ENCODE measurements around the gene DCTPP1. TPM values are rescaled to one million over a fixed set of nuclear protein-coding genes. Genes with fewer than 3 reads are reported as not detected.

DCTPP1 gene
- total and polyA plus RNA-seq, 2 of the 13 experiments (the other 11 are each of a cell fraction or from before 2014, with no cell fraction given): 54.8 to 74.4 TPM

DNA sequence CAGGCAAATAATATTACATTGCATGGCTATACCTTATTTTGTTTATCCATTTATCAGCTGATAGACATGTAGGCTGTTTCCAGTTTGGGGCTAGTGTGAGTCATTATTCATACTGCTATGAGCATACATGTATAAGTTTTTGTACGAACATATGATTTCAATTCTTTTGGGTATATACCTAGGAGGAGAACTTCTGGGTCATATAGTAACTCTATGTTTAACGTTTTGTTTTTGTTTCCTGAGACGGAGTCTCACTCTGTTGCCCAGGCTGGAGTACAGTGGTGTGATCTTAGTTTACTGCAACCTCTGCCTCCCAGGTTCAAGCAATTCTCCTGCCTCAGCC lies 40.3 kb upstream of the DCTPP1 start:
- H3K27me3 ChIP-seq (ENCODE audit: control insufficient read depth in 1 of 2, insufficient read depth in 2 of 2, low read length in 2 of 2): peaks cover 2 to 16% of the 10 kb centered on the region in 2 experiments; a peak in 2 of 5 replicates
- H3K4me1 ChIP-seq (ENCODE audit: insufficient read depth, low read length): peaks cover 43% of the 10 kb centered on the region
- no peak overlapping the region for H3K4me3 ChIP-seq (replicated peaks in 1 of 3; ENCODE audit: insufficient read depth in 1 of 3, low read depth in 2 of 3, low read length in 3 of 3)
- intact Hi-C loops (cut with micrococcal nuclease; ENCODE audit: unreplicated experiment) (no loop called here), in situ Hi-C loops (cut with HindIII; ENCODE audit: extremely low pct_ligation_motif_present, low pct_unique_long_range_greater_than_20kb) (no loop called here)
- H3K9me3 ChIP-seq (ENCODE audit: low read length): no peaks in the 10 kb centered on the region
- 49% methylated on average over 3 of the region's 3 CpGs for WGBS (ENCODE audit: low lambda C conversion rate)
- no TSS peak for BruUV-seq (replicated peaks)
- no peak for ATAC-seq
- ChIA-PET POLR2A (no interaction called here), CTCF (ENCODE audit: low intra/inter-chr PET ratio, low total read pairs) (no interaction called here)
- no peaks in the 10 kb centered on the region for H3K36me3 ChIP-seq (replicated peaks in 1 of 2; ENCODE audit: control insufficient read depth in 1 of 2, insufficient read depth in 2 of 2, low read length in 2 of 2)
- no peak overlapping the region for H3K4me2 ChIP-seq (ENCODE audit: low read depth, low read length)
- no peak for DNase-seq (ENCODE audit: low spot score)
- H3K9ac ChIP-seq (ENCODE audit: insufficient read depth, low read depth, low read length): no peak overlapping the region
- FAIRE-seq: no peak
- H3K79me2 ChIP-seq (ENCODE audit: insufficient read depth, low read length): no peaks in the 10 kb centered on the region
- H2AFZ ChIP-seq (ENCODE audit: low read length): no peak overlapping the region
- no peak overlapping the region for H3K27ac ChIP-seq (ENCODE audit: extremely low read length, insufficient read depth, low read length)
- no peaks in the 10 kb centered on the region for H4K20me1 ChIP-seq (ENCODE audit: insufficient read depth, low read length)
- no peak for TF ChIP-seq TEAD3 (CRISPR knock-in tag; optimal IDR thresholded peaks at IDR 0.05; ENCODE audit: borderline replicate concordance)
- TF ChIP-seq ZBTB2 (CRISPR knock-in tag; IDR thresholded peaks at IDR 0.05; ENCODE audit: low read depth): no peak
- no peak for TF ChIP-seq ZFP36 (IDR thresholded peaks at IDR 0.05; ENCODE audit: borderline replicate concordance, low read depth, low read length, partially characterized antibody)
- no peak for TF ChIP-seq HNRNPL (IDR thresholded peaks at IDR 0.05; ENCODE audit: low read depth, low read length)
- TF ChIP-seq ZNF772 (CRISPR knock-in tag; IDR thresholded peaks at IDR 0.05): no peak
- TF ChIP-seq ZNF768 (CRISPR knock-in tag; IDR thresholded peaks at IDR 0.05): no peak
- no peak for TF ChIP-seq KDM2A (CRISPR knock-in tag; IDR thresholded peaks at IDR 0.05; ENCODE audit: borderline replicate concordance, low read depth)
- no peak for TF ChIP-seq ZFP1 (CRISPR knock-in tag; IDR thresholded peaks at IDR 0.05)
- no peak for TF ChIP-seq HHEX (CRISPR knock-in tag; IDR thresholded peaks at IDR 0.05)
- no peak for TF ChIP-seq ZNF142 (CRISPR knock-in tag; IDR thresholded peaks at IDR 0.05)
- no peak for TF ChIP-seq FOXK2 (IDR thresholded peaks at IDR 0.05)
- TF ChIP-seq ZFP37 (CRISPR knock-in tag; IDR thresholded peaks at IDR 0.05; ENCODE audit: borderline replicate concordance): no peak
- TF ChIP-seq, protein P1, sequence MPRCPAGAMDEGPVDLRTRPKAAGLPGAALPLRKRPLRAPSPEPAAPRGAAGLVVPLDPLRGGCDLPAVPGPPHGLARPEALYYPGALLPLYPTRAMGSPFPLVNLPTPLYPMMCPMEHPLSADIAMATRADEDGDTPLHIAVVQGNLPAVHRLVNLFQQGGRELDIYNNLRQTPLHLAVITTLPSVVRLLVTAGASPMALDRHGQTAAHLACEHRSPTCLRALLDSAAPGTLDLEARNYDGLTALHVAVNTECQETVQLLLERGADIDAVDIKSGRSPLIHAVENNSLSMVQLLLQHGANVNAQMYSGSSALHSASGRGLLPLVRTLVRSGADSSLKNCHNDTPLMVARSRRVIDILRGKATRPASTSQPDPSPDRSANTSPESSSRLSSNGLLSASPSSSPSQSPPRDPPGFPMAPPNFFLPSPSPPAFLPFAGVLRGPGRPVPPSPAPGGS (CRISPR knock-in tag; IDR thresholded peaks at IDR 0.05): no peak
- TF ChIP-seq GZF1 (CRISPR knock-in tag; IDR thresholded peaks at IDR 0.05): no peak
- no peak for TF ChIP-seq ZNF790 (CRISPR knock-in tag; IDR thresholded peaks at IDR 0.05; ENCODE audit: borderline replicate concordance)
- TF ChIP-seq SNRNP70 (IDR thresholded peaks at IDR 0.05; ENCODE audit: low read depth, low read length): no peak
- TF ChIP-seq BRD4 (CRISPR knock-in tag; IDR thresholded peaks at IDR 0.05): no peak

Measured in HepG2 (cell line).